SK-N-SH treated with all-trans-retinoic acid at 6 μM for 48 hours (cell line): ENCODE measurements around the gene MAST1.

Experiments
- BACH2 ChIP-seq: fragments of 250-450 bp; sonication (Bioruptor Pico); IDR thresholded peaks from 2 replicates; pipeline ENCODE4 v1.9.0; 2021; ENCODE audit warnings: mild to moderate bottlenecking, borderline replicate concordance
- CSDC2 ChIP-seq: fragments of 250-450 bp; sonication (Bioruptor Pico); IDR thresholded peaks from 2 replicates; pipeline ENCODE4 v1.5.0; 2020; ENCODE audit warnings: mild to moderate bottlenecking, moderate library complexity
- OSR1 ChIP-seq: fragments of 250-450 bp; sonication (Bioruptor Pico); IDR thresholded peaks from 2 replicates; pipeline ENCODE4 v1.8.0; 2022; ENCODE audit warnings: moderate library complexity, mild to moderate bottlenecking, inconsistent platforms
- RARB ChIP-seq: fragments of 250-450 bp; sonication (Bioruptor Pico); IDR thresholded peaks from 2 replicates; pipeline ENCODE4 v1.8.0; 2021; ENCODE audit warnings: mild to moderate bottlenecking, moderate library complexity
- TCF4 ChIP-seq: fragments of 250-450 bp; sonication (Bioruptor Pico); IDR thresholded peaks from 2 replicates; pipeline ENCODE4 v1.8.0; 2021; ENCODE audit warnings: mild to moderate bottlenecking, moderate library complexity, borderline replicate concordance
- TOX ChIP-seq: fragments of 250-450 bp; sonication (Bioruptor Pico); IDR thresholded peaks from 2 replicates; pipeline ENCODE4 v1.8.0; 2021; ENCODE audit warnings: mild to moderate bottlenecking, moderate library complexity, borderline replicate concordance
- ZFP3 ChIP-seq: fragments of 250-450 bp; sonication (Bioruptor Pico); IDR thresholded peaks from 2 replicates; pipeline ENCODE4 v1.5.0; 2020; ENCODE audit warnings: mild to moderate bottlenecking, moderate library complexity
- ZFP30 ChIP-seq: fragments of 450-650 bp; formaldehyde crosslinking; IDR thresholded peaks from 2 replicates; pipeline ENCODE4 v1.5.0; 2022; ENCODE audit warnings: mild to moderate bottlenecking, moderate library complexity
- ZNF565 ChIP-seq: fragments of 450-650 bp; formaldehyde crosslinking; conservative IDR thresholded peaks from 2 replicates; pipeline ENCODE4 v1.5.0; 2020; ENCODE audit warnings: low read depth, mild to moderate bottlenecking, moderate library complexity
- ZNF8 ChIP-seq: fragments of 450-650 bp; formaldehyde crosslinking; IDR thresholded peaks from 2 replicates; pipeline ENCODE4 v1.5.0; 2020; ENCODE audit warnings: mild to moderate bottlenecking, moderate library complexity
- TF ChIP-seq, protein P1 (sequence below): fragments of 250-450 bp; sonication (Bioruptor Pico); IDR thresholded peaks from 2 replicates; pipeline ENCODE4 v1.8.0; 2021; ENCODE audit warnings: low read depth, mild to moderate bottlenecking, moderate library complexity, borderline replicate concordance
- TF ChIP-seq, protein P2 (sequence below): fragments of 250-450 bp; sonication (Bioruptor Pico); IDR thresholded peaks from 2 replicates; pipeline ENCODE4 v1.8.0; 2020; ENCODE audit warnings: mild to moderate bottlenecking, moderate library complexity, borderline replicate concordance

DNA sequence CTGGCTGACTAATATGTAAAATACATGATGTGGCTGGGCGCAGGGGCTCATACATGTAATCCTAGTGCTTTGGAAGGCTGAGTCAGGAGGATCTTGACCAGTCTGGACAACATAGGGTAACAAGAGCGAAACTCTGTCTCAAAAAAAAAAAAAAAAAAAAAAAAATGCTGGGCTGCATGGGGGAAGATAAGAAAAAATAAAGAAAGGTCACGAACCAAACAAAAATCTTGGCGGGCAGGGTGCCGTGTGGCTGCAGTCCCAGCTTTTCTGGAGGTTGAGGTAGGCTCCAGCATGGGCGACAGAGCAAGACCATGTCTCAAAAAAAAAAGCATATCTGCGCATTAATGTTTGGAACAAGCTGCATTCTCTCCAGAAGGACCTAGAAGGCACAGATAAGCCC is 23.2 kb upstream of the MAST1 start:
- TF ChIP-seq ZFP3 (CRISPR knock-in tag) (no peak), RARB (CRISPR knock-in tag) (no peak), TCF4 (CRISPR knock-in tag) (no peak), BACH2 (no peak), TOX (CRISPR knock-in tag) (no peak), ZNF8 (no peak), ZNF565 (no peak), ZFP30 (no peak), CSDC2 (CRISPR knock-in tag) (no peak), OSR1 (no peak)
- TF ChIP-seq, protein P1, sequence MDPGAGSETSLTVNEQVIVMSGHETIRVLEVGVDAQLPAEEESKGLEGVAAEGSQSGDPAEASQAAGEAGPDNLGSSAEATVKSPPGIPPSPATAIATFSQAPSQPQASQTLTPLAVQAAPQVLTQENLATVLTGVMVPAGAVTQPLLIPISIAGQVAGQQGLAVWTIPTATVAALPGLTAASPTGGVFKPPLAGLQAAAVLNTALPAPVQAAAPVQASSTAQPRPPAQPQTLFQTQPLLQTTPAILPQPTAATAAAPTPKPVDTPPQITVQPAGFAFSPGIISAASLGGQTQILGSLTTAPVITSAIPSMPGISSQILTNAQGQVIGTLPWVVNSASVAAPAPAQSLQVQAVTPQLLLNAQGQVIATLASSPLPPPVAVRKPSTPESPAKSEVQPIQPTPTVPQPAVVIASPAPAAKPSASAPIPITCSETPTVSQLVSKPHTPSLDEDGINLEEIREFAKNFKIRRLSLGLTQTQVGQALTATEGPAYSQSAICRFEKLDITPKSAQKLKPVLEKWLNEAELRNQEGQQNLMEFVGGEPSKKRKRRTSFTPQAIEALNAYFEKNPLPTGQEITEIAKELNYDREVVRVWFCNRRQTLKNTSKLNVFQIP (CRISPR knock-in tag) = no peak
- TF ChIP-seq, protein P2, sequence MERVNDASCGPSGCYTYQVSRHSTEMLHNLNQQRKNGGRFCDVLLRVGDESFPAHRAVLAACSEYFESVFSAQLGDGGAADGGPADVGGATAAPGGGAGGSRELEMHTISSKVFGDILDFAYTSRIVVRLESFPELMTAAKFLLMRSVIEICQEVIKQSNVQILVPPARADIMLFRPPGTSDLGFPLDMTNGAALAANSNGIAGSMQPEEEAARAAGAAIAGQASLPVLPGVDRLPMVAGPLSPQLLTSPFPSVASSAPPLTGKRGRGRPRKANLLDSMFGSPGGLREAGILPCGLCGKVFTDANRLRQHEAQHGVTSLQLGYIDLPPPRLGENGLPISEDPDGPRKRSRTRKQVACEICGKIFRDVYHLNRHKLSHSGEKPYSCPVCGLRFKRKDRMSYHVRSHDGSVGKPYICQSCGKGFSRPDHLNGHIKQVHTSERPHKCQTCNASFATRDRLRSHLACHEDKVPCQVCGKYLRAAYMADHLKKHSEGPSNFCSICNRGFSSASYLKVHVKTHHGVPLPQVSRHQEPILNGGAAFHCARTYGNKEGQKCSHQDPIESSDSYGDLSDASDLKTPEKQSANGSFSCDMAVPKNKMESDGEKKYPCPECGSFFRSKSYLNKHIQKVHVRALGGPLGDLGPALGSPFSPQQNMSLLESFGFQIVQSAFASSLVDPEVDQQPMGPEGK (CRISPR knock-in tag) = no peak
